GM23248 (cell line): Measurements from ENCODE around the gene PPARGC1A. TPM values are rescaled to one million over a fixed set of nuclear protein-coding genes. Genes with fewer than 3 reads are reported as not detected.
A peak's percentile ranks its signal among the peaks of the same experiment; 100 is the strongest.

ENCODE experiments used
- DNase-seq: peaks from one replicate; pipeline ENCODE4 v3.0.0-alpha.2; 2015
- H2AFZ ChIP-seq: fragments of 200-600 bp; sonication (generic); 2 replicates; pipeline ENCODE4 v1.6.1; 2016; ENCODE audit warnings: antibody characterized with exemption
- H3F3A ChIP-seq: fragments of 200-600 bp; sonication (generic); 2 replicates; pipeline ENCODE4 v1.6.1; 2016; ENCODE audit warnings: mild to moderate bottlenecking, antibody characterized with exemption, mixed run types; ENCODE audit not compliant: insufficient read depth
- H3K27ac ChIP-seq: fragments of 200-600 bp; sonication (generic); 2 replicates; pipeline ENCODE4 v1.5.1; 2016; ENCODE audit warnings: mild to moderate bottlenecking
- H3K27me3 ChIP-seq: fragments of 200-600 bp; sonication (generic); replicated peaks from 2 replicates; pipeline ENCODE4 v1.6.1; 2016; ENCODE audit warnings: mild to moderate bottlenecking; ENCODE audit not compliant: insufficient read depth
- H3K36me3 ChIP-seq: fragments of 200-600 bp; sonication (generic); 2 replicates; pipeline ENCODE4 v1.6.1; 2016; ENCODE audit warnings: low read depth, mild to moderate bottlenecking
- H3K4me1 ChIP-seq: fragments of 200-600 bp; sonication (generic); 2 replicates; pipeline ENCODE4 v1.6.1; 2016; ENCODE audit warnings: mild to moderate bottlenecking; ENCODE audit not compliant: insufficient read depth
- H3K4me2 ChIP-seq: fragments of 200-600 bp; sonication (generic); one replicate; pipeline ENCODE4 v1.6.1; 2016; ENCODE audit warnings: mild to moderate bottlenecking; ENCODE audit not compliant: unreplicated experiment
- H3K4me3 ChIP-seq: fragments of 200-600 bp; sonication (generic); 2 replicates; pipeline ENCODE4 v1.5.1; 2016; ENCODE audit warnings: mild to moderate bottlenecking
- H3K79me2 ChIP-seq: fragments of 200-600 bp; sonication (generic); 2 replicates; pipeline ENCODE4 v1.6.1; 2016; ENCODE audit warnings: mild to moderate bottlenecking; ENCODE audit not compliant: insufficient read depth
- H3K9ac ChIP-seq: fragments of 200-600 bp; sonication (generic); 2 replicates; pipeline ENCODE4 v1.6.1; 2016; ENCODE audit warnings: mild to moderate bottlenecking
- H3K9me2 ChIP-seq: fragments of 200-600 bp; sonication (generic); 2 replicates; pipeline ENCODE4 v1.6.1; 2016; ENCODE audit warnings: mixed run types, mild to moderate bottlenecking, moderate library complexity; ENCODE audit not compliant: insufficient read depth
- H3K9me3 ChIP-seq: fragments of 200-600 bp; sonication (generic); one replicate; pipeline ENCODE4 v1.6.1; 2017; ENCODE audit warnings: low read depth
- H4K20me1 ChIP-seq: fragments of 200-600 bp; sonication (generic); 2 replicates; pipeline ENCODE4 v1.6.0; 2016; ENCODE audit not compliant: insufficient read depth
- EZH2 ChIP-seq: fragments of 200-600 bp; sonication (generic); IDR thresholded peaks from 2 replicates; pipeline ENCODE4 v1.6.1; 2018; ENCODE audit warnings: antibody characterized with exemption, mild to moderate bottlenecking; ENCODE audit not compliant: insufficient read depth, poor library complexity, severe bottlenecking
- EZH2phosphoT487 ChIP-seq: fragments of 200-600 bp; sonication (generic); IDR thresholded peaks from 2 replicates; pipeline ENCODE4 v1.6.1; 2018; ENCODE audit warnings: antibody characterized with exemption, moderate library complexity, mild to moderate bottlenecking, low read depth; ENCODE audit not compliant: insufficient read depth
- WGBS, 2 experiments: methylation state at CpG; one replicate each; pipeline ENCODE4 v1.1.6; 2015 to 2017; ENCODE audit warnings: low lambda C conversion rate in 2 of 2, low coverage in 1 of 2; ENCODE audit errors: missing lambda C conversion rate in 2 of 2; 5-methylcytosine and 5-hydroxymethylcytosine counted together
- in situ Hi-C: fragments of 300-500 bp; cut with MboI; formaldehyde crosslinking; loops from 2 replicates; pipeline ENCODE4 v1.15.0; 2020
- polyA plus RNA-seq: library from polyadenylated mRNA; unstranded; fragments of >200 nt; fragmentation: Nextera tagmentation; extraction: Ambion mirVana; gene quantifications from 2 replicates; pipeline ENCODE4 v1.2.1, GENCODE V29; 2016
- total RNA-seq: library from RNA; depleted of rRNA; stranded (reverse); fragments of >200 nt; shearing (Covaris generic); gene quantifications from 2 replicates; pipeline ENCODE4 v1.2.3, GENCODE V29; 2014

PPARGC1A gene
- total and polyA plus RNA-seq, 2 experiments from 2014 or later, result not detected

DNA sequence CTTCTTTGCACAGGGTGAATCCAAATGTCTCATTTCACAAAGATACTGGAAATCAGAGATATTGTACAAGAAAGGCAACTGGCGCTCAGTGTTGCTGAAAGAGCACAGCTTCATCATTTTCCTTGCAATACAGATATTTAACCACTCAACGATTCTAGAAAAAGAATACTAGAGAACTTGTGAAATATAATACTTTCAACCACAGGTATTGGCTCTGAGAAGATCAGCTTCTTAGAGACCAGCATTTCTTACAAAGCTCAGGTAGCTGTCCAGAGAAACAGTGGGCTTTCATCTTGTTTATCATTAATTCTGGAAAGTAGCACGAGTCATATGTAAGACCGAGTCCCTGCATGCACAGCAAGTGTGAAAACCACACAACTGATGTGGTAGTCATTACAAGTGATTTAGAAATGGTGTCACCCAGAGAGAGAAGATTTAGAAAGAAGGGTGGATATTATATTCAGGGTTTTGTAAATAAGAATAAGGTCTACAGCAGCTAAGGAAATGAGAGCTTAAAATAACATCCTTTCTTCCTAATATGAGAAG lies 7.8 kb upstream of the PPARGC1A start:
- no peak overlapping the region for H3K4me2 ChIP-seq
- no peaks in the 10 kb centered on the region for H3K9me2 ChIP-seq
- no peaks in the 10 kb centered on the region for H3K9me3 ChIP-seq
- no peak for DNase-seq
- H4K20me1 ChIP-seq, result no peaks in the 10 kb centered on the region
- no peaks in the 10 kb centered on the region for H3K4me1 ChIP-seq
- no peak overlapping the region for H2AFZ ChIP-seq
- no peaks in the 10 kb centered on the region for H3K36me3 ChIP-seq
- in situ Hi-C loops, result no loop called here
- WGBS, 2 experiments, result 45 to 52% methylated on average over 4 of the region's 4 CpGs
- no peak overlapping the region for H3K27ac ChIP-seq
- H3K9ac ChIP-seq, result no peak overlapping the region
- no peaks in the 10 kb centered on the region for H3F3A ChIP-seq
- H3K4me3 ChIP-seq, result no peak overlapping the region
- TF ChIP-seq EZH2phosphoT487 (no peak), EZH2 (no peak)
- peaks cover 12% of the 10 kb centered on the region; the same call in 1 of the 2 replicates for H3K27me3 ChIP-seq
- H3K79me2 ChIP-seq, result no peaks in the 10 kb centered on the region

DNA sequence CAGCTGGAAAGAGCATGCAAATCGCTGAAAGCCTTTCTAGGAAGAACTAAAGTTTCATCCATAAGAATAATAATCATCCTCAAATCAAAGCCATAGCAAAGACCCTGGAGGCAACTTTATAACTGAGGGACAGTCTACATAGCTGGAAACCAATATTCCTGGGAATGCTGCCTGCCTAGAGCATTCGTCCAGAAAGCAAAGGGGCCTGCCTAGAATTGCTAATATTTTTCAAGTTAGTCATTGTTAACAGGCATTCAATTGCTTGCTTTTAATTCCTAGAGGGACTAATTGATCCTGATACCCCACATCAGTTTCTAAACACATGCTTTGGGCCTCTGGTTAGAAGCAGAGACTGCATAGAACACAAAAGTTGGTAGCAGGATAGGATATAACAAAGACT lies 4.2 kb upstream of the PPARGC1A start:
- Histone ChIP-seq H3F3A (0 out of 2 replicates have a peak, but pooled peaks cover 2% of the 10 kb centered on the region), H3K9ac (no peak overlapping the region), H3K27ac (no peak overlapping the region), H3K36me3 (no peaks in the 10 kb centered on the region), H3K79me2 (no peaks in the 10 kb centered on the region), H3K9me3 (no peaks in the 10 kb centered on the region), H3K4me2 (no peak overlapping the region), H4K20me1 (no peaks in the 10 kb centered on the region), H3K4me1 (peaks cover 17% of the 10 kb centered on the region), H3K4me3 (no peak overlapping the region), H3K27me3 (peaks cover 31% of the 10 kb centered on the region), H3K9me2 (no peaks in the 10 kb centered on the region), H2AFZ (no peak overlapping the region)
- no peak for DNase-seq
- TF ChIP-seq EZH2phosphoT487 (no peak), EZH2 (no peak)
- in situ Hi-C loops, result no loop called here
- WGBS, 2 experiments, result 46 to 48% methylated on average over 2 of the region's 2 CpGs

DNA sequence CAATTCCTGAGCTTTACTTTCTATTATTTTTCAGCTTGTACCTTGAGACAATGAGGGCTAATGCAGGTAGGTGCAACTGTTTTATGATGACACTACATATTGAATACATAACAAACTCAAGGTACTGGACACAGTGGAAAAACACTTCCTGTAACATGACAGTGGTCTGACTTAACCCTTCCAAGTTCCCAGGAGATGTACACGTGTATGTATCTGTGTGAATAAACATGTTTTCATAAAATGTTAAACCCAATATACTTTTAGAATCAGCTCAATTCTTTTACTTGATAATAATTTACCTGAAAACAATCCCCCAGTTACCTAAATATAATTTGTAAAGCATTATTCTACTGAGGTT lies 1.2 kb upstream of the PPARGC1A start:
- in situ Hi-C loops, result no loop called here

DNA sequence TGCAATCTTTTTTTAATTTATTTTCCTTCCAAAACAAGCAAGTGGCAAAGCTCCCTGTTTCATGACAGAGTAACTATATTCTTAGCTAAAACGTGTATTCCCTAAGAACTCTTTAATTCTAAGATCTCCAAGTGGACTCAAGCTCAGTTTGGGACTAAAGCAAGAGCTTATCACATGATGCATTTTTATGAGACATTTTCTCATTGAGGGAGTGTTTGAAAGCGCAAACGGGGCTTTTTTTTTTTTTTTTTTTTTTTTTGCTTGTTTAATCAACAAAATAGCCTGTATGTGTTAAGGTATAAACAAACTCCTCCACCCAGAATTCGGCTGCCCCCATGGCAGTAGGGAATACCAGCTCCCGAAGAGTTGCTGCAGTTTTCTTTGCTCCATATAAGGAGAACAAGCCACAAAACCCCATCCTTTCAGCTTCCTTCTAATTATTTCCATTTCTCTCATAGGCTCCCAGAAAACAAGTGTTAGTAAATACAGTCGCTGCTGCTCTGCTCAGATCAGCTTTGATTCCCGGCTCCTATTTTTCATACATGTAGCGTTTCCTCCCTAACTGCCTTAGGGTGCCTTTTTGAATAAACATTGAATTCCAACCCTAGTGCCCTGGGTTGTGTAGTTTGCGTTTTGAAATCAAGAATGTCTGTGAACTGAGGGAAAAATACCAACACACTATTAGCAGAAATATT lies 669 bp upstream of the PPARGC1A start:
- no peak overlapping the region for H3K4me2 ChIP-seq
- H3K9me2 ChIP-seq, result no peaks in the 10 kb centered on the region
- H4K20me1 ChIP-seq, result no peaks in the 10 kb centered on the region
- H3F3A ChIP-seq, result 0 out of 2 replicates have a peak, but pooled peaks cover 7% of the 10 kb centered on the region
- no peak overlapping the region for H3K9ac ChIP-seq
- in situ Hi-C loops, result no loop called here
- no peaks in the 10 kb centered on the region for H3K9me3 ChIP-seq
- peaks cover 31% of the 10 kb centered on the region for H3K27me3 ChIP-seq
- peak overlapping the region; percentile 73; the same call in 1 of the 2 replicates for H3K4me3 ChIP-seq
- H3K27ac ChIP-seq, result no peak overlapping the region
- H2AFZ ChIP-seq, result no peak overlapping the region
- 2 to 5% methylated on average over 9 of the region's 9 CpGs for WGBS, 2 experiments
- H3K79me2 ChIP-seq, result no peaks in the 10 kb centered on the region
- peaks cover 22% of the 10 kb centered on the region for H3K4me1 ChIP-seq
- DNase-seq, result no peak
- H3K36me3 ChIP-seq, result no peaks in the 10 kb centered on the region
- TF ChIP-seq EZH2phosphoT487, result no peak
- TF ChIP-seq EZH2, result no peak

More for the DNA sequence above, 1.2 kb upstream of the PPARGC1A start:
- Histone ChIP-seq H3F3A (0 out of 2 replicates have a peak, but pooled peaks cover 7% of the 10 kb centered on the region), H3K9me2 (no peaks in the 10 kb centered on the region), H2AFZ (no peak overlapping the region), H3K79me2 (no peaks in the 10 kb centered on the region), H3K9me3 (no peaks in the 10 kb centered on the region), H4K20me1 (no peaks in the 10 kb centered on the region), H3K4me3 (no peak overlapping the region), H3K4me2 (no peak overlapping the region), H3K27me3 (peaks cover 31% of the 10 kb centered on the region), H3K27ac (no peak overlapping the region), H3K36me3 (no peaks in the 10 kb centered on the region), H3K4me1 (peaks cover 22% of the 10 kb centered on the region), H3K9ac (no peak overlapping the region)
- WGBS, 2 experiments, result 31 to 44% methylated on average over 1 of the region's 1 CpG
- TF ChIP-seq EZH2phosphoT487 (no peak), EZH2 (no peak)
- DNase-seq, result no peak
